HG03039 (cell line): ENCODE data around the gene MSI2.

ENCODE experiments used
- ATAC-seq: cut with Tn5 transposase; IDR thresholded peaks from one replicate; pipeline ENCODE4 v1.9.1; 2021; ENCODE audit warnings: mild to moderate bottlenecking, moderate library complexity; ENCODE audit not compliant: unreplicated experiment

Gene MSI2

GRCh38 chr17:57639381-57639780 lies 383.1 kb downstream of the MSI2 start:
- ATAC-seq: no peak

GRCh38 chr17:57640079-57640478 lies 383.8 kb downstream of the MSI2 start:
- no peak for ATAC-seq

GRCh38 chr17:57641761-57642160 lies 385.4 kb downstream of the MSI2 start:
- ATAC-seq: no peak

GRCh38 chr17:57643062-57643461 lies 386.7 kb downstream of the MSI2 start:
- ATAC-seq: no peak

- no peak for ATAC-seq
Observed at GRCh38 chr17:57644326-57644725, 388.0 kb downstream of the MSI2 start.

- ATAC-seq: no peak
Observed at GRCh38 chr17:57645950-57646665, 389.8 kb downstream of the MSI2 start.

- no peak for ATAC-seq
Observed at GRCh38 chr17:57648720-57649119, 392.4 kb downstream of the MSI2 start.

GRCh38 chr17:57649191-57649590 lies 392.9 kb downstream of the MSI2 start:
- no peak for ATAC-seq

- no peak for ATAC-seq
Observed at GRCh38 chr17:57649731-57650484, 393.6 kb downstream of the MSI2 start.

GRCh38 chr17:57650548-57650947 lies 394.2 kb downstream of the MSI2 start:
- ATAC-seq: no peak

- ATAC-seq: no peak
Observed at GRCh38 chr17:57651451-57651850, 395.1 kb downstream of the MSI2 start.

GRCh38 chr17:57651996-57652395 lies 395.7 kb downstream of the MSI2 start:
- ATAC-seq: no peak

- ATAC-seq: no peak
Observed at GRCh38 chr17:57652811-57653210, 396.5 kb downstream of the MSI2 start.

GRCh38 chr17:57653279-57653678 lies 397.0 kb downstream of the MSI2 start:
- no peak for ATAC-seq

GRCh38 chr17:57654040-57654775 lies 397.9 kb downstream of the MSI2 start:
- ATAC-seq: no peak

- no peak for ATAC-seq
Observed at GRCh38 chr17:57655553-57655952, 399.2 kb downstream of the MSI2 start.

GRCh38 chr17:57657211-57657610 lies 400.9 kb downstream of the MSI2 start:
- no peak for ATAC-seq

GRCh38 chr17:57662041-57662440 lies 405.7 kb downstream of the MSI2 start:
- ATAC-seq: no peak

GRCh38 chr17:57662644-57663308 lies 406.5 kb downstream of the MSI2 start:
- ATAC-seq: no peak

- no peak for ATAC-seq
Observed at GRCh38 chr17:57663326-57664070, 407.2 kb downstream of the MSI2 start.
